T-cell (primary cell): ENCODE data around the gene HAPLN3. TPM values are rescaled to one million over a fixed set of nuclear protein-coding genes. Genes with fewer than 3 reads are reported as not detected.

Source experiments
- ATAC-seq, 4 experiments: fragments of 200-7000 bp in 3 of 4; fragments of 150-1000 bp in 1 of 4; cut with Tn5 transposase; replicated peaks in 1 of 4; 1 replicate in 3 of 4; 2 replicates in 1 of 4; pipeline ENCODE4 v1.10.0; 2021; ENCODE audit warnings: moderate library complexity in 3 of 4, mild to moderate bottlenecking in 2 of 4, moderate number of reproducible peaks in 1 of 4
- CTCF ChIA-PET, 2 donors: fragments of 300-600 bp; sonication (Branson Sonifier 250); formaldehyde crosslinking; loops; one replicate each; lab custom pipeline; 2022; ENCODE audit warnings: antibody characterized with exemption in 2 of 2; lab: Charles Lee
- POLR2A ChIA-PET, 2 donors: fragments of 300-600 bp; sonication (Branson Sonifier 250); formaldehyde crosslinking; loops; one replicate each; lab custom pipeline; 2022; ENCODE audit warnings: antibody characterized with exemption in 2 of 2; lab: Charles Lee
- DNase-seq, 35 experiments: peaks; one replicate each; pipeline versions ENCODE4 v3.0.0 to v3.0.0-alpha.2; 2013 to 2023
- H3K27ac ChIP-seq: one replicate; pipeline ENCODE4 v1.5.1; 2013; ENCODE audit warnings: low read length
- H3K27me3 ChIP-seq, 2 experiments: replicated peaks in 1 of 2; 1 replicate in 1 of 2; 2 replicates in 1 of 2; pipeline versions ENCODE4 v1.6.1 to v1.7.0; 2013; ENCODE audit warnings: low read length in 1 of 2, mixed read lengths in 1 of 2; ENCODE audit not compliant: control insufficient read depth in 2 of 2, insufficient read depth in 2 of 2; ENCODE audit errors: extremely low read depth in 1 of 2
- H3K36me3 ChIP-seq, 2 donors: 1 replicate in 1 of 2; 2 replicates in 1 of 2; pipeline versions ENCODE4 v1.6.1 to v1.7.0; 2013; ENCODE audit warnings: low read length in 1 of 2; ENCODE audit not compliant: control insufficient read depth in 2 of 2, insufficient read depth in 1 of 2; ENCODE audit errors: extremely low read depth in 1 of 2
- H3K4me1 ChIP-seq, 2 experiments: 1 replicate in 1 of 2; 2 replicates in 1 of 2; pipeline versions ENCODE4 v1.6.1 to v1.7.0; 2013; ENCODE audit warnings: low read length in 2 of 2, mixed read lengths in 1 of 2; ENCODE audit not compliant: insufficient read depth in 2 of 2, control insufficient read depth in 1 of 2; ENCODE audit errors: extremely low read depth in 1 of 2
- H3K4me3 ChIP-seq, 2 donors: 1 replicate in 1 of 2; 2 replicates in 1 of 2; pipeline versions ENCODE4 v1.5.1 to v1.7.0; 2013; ENCODE audit warnings: mild to moderate bottlenecking in 2 of 2, low read length in 1 of 2, moderate library complexity in 1 of 2; ENCODE audit not compliant: control insufficient read depth in 1 of 2; ENCODE audit errors: extremely low read depth in 1 of 2
- H3K9me3 ChIP-seq: 2 replicates; pipeline ENCODE4 v1.7.0; 2013
- H3K27ac Mint-ChIP-seq, 2 donors: one replicate each; pipeline ENCODE4 v1.8.0; 2020 to 2021; ENCODE audit warnings: mild to moderate bottlenecking in 2 of 2, mixed read lengths in 2 of 2
- H3K27me3 Mint-ChIP-seq, 2 donors: one replicate each; pipeline ENCODE4 v1.8.0; 2021 to 2022; ENCODE audit warnings: mixed read lengths in 2 of 2
- H3K36me3 Mint-ChIP-seq: one replicate; pipeline ENCODE4 v1.8.0; 2021; ENCODE audit warnings: mixed read lengths
- H3K4me1 Mint-ChIP-seq, 3 donors: one replicate each; pipeline ENCODE4 v1.8.0; 2020 to 2022; ENCODE audit warnings: mixed read lengths in 3 of 3, mild to moderate bottlenecking in 1 of 3
- H3K4me3 Mint-ChIP-seq, 3 donors: one replicate each; pipeline ENCODE4 v1.8.0; 2020 to 2022; ENCODE audit warnings: mild to moderate bottlenecking in 3 of 3, mixed read lengths in 3 of 3, moderate library complexity in 3 of 3
- H3K9me3 Mint-ChIP-seq, 3 donors: one replicate each; pipeline ENCODE4 v1.8.0; 2020 to 2022; ENCODE audit warnings: mixed read lengths in 3 of 3
- WGBS: methylation state at CpG from one replicate; pipeline ENCODE4 v1.1.5; 2013; ENCODE audit warnings: missing lambda C conversion rate; ENCODE audit not compliant: insufficient coverage; 5-methylcytosine and 5-hydroxymethylcytosine counted together
- total RNA-seq, 35 experiments: library from RNA in 6 of 35; stranded (reverse) in 6 of 35; fragments of 120-200 nt in 1 of 35; gene quantifications; one replicate each; pipeline versions ENCODE4 v1.2.1 to v1.2.4 and lab custom pipeline; 2013 to 2026

The HAPLN3 gene
- total RNA-seq, 5 donors from 2014 or later (not counting 1 experiment from before 2014, with no cell fraction given), result 86.2 to 187 (median 156) TPM

DNA sequence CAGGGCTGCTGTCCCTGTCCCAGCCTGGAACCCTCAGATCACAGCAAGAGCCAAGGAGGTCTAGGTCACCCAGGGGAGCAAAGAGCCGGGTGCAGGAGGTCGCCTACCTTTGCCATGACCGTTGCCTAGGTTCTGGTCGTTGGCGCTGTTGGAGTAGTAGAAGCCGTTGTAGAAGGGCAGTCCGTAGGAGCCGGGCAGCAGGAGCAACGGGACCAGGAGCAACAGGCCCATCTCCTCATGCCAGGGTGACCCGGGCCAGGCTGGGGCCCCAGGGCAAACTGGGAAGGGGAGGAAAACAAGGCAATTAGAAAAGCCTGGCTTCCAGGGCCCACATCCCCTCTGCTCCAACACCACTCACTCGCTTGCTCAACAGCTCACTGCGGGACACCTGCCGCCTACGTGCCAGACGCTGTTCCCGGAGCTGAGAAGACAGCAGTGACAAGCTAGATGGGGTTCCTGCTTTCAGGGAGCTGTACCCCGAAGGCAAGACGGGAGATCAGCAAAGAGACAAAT lies 8.2 kb downstream of the HAPLN3 start:
- Histone ChIP-seq H3K9me3 (no peaks in the 10 kb centered on the region), H3K4me1 (no peaks in the 10 kb centered on the region), H3K27ac (no peak overlapping the region), H3K4me3 (no peak overlapping the region), H3K27me3 (no peaks in the 10 kb centered on the region), H3K36me3 (peaks cover 2 to 18% of the 10 kb centered on the region in 2 donors)
- ATAC-seq (no peak), DNase-seq (no peak)
- Mint-ChIP-seq H3K4me1 (peaks cover 16 to 21% (median 18%) of the 10 kb centered on the region in 3 donors), H3K4me3 (no peak overlapping the region), H3K27ac (no peak overlapping the region), H3K36me3 (peaks cover 23% of the 10 kb centered on the region), H3K9me3 (no peaks in the 10 kb centered on the region), H3K27me3 (no peaks in the 10 kb centered on the region)
- WGBS, result 98% methylated on average over 14 of the region's 18 CpGs
- ChIA-PET POLR2A (interaction anchor here in 1 of 2 donors (0.5 to 1.0 kb wide), 2 partner anchors 8 to 68 kb away, joined by 3 read pairs; no protein-coding TSS in a partner anchor), CTCF (no interaction called here)

DNA sequence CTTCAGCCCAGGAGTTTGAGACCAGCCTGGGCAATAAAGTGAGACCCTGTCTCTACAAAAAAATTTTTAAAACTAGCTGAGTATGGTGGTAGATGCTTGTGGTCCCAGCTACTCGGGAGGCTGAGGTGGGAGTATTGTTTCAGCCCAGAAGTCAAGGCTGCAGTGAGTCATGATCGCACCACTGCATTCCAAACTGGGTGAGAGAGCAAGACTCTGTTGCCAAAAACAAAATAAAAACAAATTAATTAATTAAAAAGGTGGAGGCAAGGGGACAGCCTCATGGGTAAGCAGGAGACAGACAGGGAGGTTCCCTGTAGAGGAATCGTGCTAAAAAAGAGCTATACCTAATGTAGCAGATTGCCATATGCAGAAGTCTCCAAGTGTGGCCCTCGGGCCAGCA lies 12.6 kb downstream of the HAPLN3 start:
- Mint-ChIP-seq H3K27me3 (no peaks in the 10 kb centered on the region), H3K36me3 (peaks cover 46% of the 10 kb centered on the region), H3K27ac (no peak overlapping the region), H3K4me3 (no peak overlapping the region), H3K9me3 (no peaks in the 10 kb centered on the region), H3K4me1 (peaks cover 9 to 31% (median 13%) of the 10 kb centered on the region in 3 donors)
- no peaks in the 10 kb centered on the region for H3K27me3 ChIP-seq
- H3K4me1 ChIP-seq, result no peaks in the 10 kb centered on the region
- H3K36me3 ChIP-seq, result peaks cover 11 to 37% of the 10 kb centered on the region in 2 donors
- ATAC-seq, result no peak
- no peak for DNase-seq
- H3K4me3 ChIP-seq, result no peak overlapping the region
- POLR2A ChIA-PET, result interaction anchor here in 1 of 2 donors (0.6 kb wide), 1 partner anchor 156 kb away, joined by 3 read pairs; no protein-coding TSS in a partner anchor
- no peaks in the 10 kb centered on the region for H3K9me3 ChIP-seq
- 78% methylated on average over 1 of the region's 4 CpGs for WGBS
- CTCF ChIA-PET, result interaction anchor here in 1 of 2 donors (0.6 kb wide), 1 partner anchor 175 kb away, joined by 3 read pairs; no protein-coding TSS in a partner anchor
- H3K27ac ChIP-seq, result no peak overlapping the region

DNA sequence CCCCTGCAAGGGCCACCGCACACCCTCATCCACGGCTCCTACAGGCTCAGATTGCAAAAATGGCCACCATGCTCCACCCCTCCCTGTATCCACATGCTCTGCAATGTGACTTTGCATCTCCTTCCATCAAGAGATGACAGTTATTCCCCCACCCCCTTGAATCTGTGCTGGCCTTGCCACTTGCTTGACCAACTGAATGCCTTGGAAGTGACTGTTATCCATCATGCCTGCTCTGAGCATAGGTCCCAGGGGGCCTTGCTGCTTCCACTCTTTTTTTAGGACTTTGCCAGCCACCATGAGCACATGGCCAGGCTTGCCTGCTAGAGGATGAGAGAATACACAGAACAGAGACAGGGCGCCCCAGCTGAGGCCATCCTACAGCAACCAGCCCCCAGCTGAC lies 13.6 kb downstream of the HAPLN3 start:
- no peak for DNase-seq
- H3K27ac ChIP-seq, result no peak overlapping the region
- H3K4me1 ChIP-seq, result no peaks in the 10 kb centered on the region
- ATAC-seq, result no peak
- Mint-ChIP-seq H3K4me1 (peaks cover 9 to 36% (median 12%) of the 10 kb centered on the region in 3 donors), H3K9me3 (no peaks in the 10 kb centered on the region), H3K4me3 (no peak overlapping the region), H3K27me3 (no peaks in the 10 kb centered on the region), H3K27ac (no peak overlapping the region), H3K36me3 (peaks cover 48% of the 10 kb centered on the region)
- no peaks in the 10 kb centered on the region for H3K9me3 ChIP-seq
- POLR2A ChIA-PET, result no interaction called here
- 86% methylated on average over 2 of the region's 3 CpGs for WGBS
- no peaks in the 10 kb centered on the region for H3K27me3 ChIP-seq
- CTCF ChIA-PET, result interaction anchor here in 1 of 2 donors (0.6 kb wide), 1 partner anchor 323 kb away, joined by 4 read pairs; no protein-coding TSS in a partner anchor
- H3K36me3 ChIP-seq, result peaks cover 11 to 47% of the 10 kb centered on the region in 2 donors
- no peak overlapping the region for H3K4me3 ChIP-seq

DNA sequence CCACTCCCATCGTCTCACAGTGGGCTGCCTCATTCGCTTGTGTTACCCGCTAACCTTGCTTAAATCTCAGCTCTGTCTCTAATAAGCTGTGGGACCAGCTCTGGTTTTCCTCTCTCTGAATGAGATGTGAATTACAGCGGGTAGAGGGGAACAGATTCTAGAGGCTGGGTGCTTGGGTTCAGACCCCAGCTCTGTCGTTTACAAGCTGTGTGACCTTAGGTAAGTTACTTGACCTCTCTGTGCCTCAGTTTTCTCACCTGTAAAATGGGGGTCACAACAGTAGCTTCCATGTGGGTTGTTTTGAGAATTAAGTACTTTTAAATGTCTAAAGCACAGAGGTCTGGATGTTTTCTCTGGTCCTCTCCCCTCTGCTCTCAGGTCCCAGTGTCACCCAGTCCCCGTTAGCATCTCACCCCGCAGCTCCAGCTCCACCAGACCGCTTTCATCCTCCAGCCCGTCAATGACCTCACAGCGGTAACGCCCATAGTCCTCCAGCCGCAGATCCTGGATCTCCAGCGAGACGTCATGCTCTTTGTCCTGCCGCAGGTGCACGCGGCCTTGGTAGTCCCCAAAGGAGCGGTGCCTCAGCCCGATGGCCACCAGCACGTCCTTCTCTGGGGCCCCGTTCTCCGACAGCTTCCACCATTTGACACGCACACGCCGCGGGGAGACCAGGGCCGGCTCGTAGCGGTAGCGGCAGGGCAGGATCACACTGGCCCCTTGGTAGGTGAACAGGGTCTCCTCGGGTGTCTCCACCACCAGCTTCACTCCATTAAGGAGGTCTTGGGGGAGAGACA lies 14.2 kb downstream of the HAPLN3 start:
- Mint-ChIP-seq H3K4me3 (no peak overlapping the region), H3K36me3 (peaks cover 53% of the 10 kb centered on the region)
- H3K36me3 ChIP-seq, result peaks cover 11 to 53% of the 10 kb centered on the region in 2 donors

DNA sequence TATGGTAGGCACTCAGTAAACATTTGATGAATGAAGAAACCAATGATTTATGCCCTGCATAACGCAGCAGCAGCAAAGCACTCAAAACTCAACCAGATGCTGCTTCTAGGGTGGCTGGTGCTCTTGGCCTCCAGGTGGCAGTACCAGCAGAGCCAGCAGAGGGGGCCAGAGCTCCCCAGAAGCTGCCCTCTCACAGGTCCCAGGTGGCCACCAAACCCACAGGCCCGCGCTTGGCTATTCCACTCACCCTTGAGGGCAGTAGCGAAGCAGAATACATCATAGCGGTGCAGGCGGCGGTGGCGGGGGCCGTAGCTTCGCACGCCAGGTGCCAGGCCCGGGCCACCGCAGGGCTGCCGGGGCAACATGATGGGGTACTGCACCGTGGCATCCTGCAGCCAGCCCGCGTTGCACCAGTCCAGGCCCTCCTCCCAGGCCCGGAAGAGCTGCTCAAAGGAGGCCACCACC lies 16.6 kb downstream of the HAPLN3 start:
- no peak overlapping the region for H3K27ac Mint-ChIP-seq
- peak in 17 of 35 experiments; percentile 11 to 42 (median 26) for DNase-seq
- H3K27me3 Mint-ChIP-seq, result no peaks in the 10 kb centered on the region
- H3K4me1 ChIP-seq, result no peaks in the 10 kb centered on the region
- CTCF ChIA-PET, result interaction anchor here in 1 of 2 donors (1.2 kb wide), 1 partner anchor 299 kb away, joined by 4 read pairs; no protein-coding TSS in a partner anchor
- 85% methylated on average over 18 of the region's 18 CpGs for WGBS
- H3K36me3 Mint-ChIP-seq, result peaks cover 51% of the 10 kb centered on the region
- no peaks in the 10 kb centered on the region for H3K9me3 ChIP-seq
- peaks cover 5 to 28% (median 8%) of the 10 kb centered on the region in 3 donors for H3K4me1 Mint-ChIP-seq
- peak; percentile 31 to 61 (median 58) for ATAC-seq
- H3K4me3 Mint-ChIP-seq, result no peak overlapping the region
- H3K27me3 ChIP-seq, result peaks cover 0 to 2% of the 10 kb centered on the region in 2 experiments
- H3K9me3 Mint-ChIP-seq, result no peaks in the 10 kb centered on the region
- no peak overlapping the region for H3K4me3 ChIP-seq
- peaks cover 11 to 47% of the 10 kb centered on the region in 2 donors for H3K36me3 ChIP-seq
- no peak overlapping the region for H3K27ac ChIP-seq
- POLR2A ChIA-PET, result interaction anchor here in 1 of 2 donors (0.6 kb wide), 1 partner anchor 9 kb away, joined by 3 read pairs; no protein-coding TSS in a partner anchor

More for the DNA sequence above, 14.2 kb downstream of the HAPLN3 start:
- Histone ChIP-seq H3K4me3 (no peak overlapping the region), H3K27ac (no peak overlapping the region), H3K9me3 (no peaks in the 10 kb centered on the region), H3K27me3 (no peaks in the 10 kb centered on the region), H3K4me1 (no peaks in the 10 kb centered on the region)
- Mint-ChIP-seq H3K9me3 (no peaks in the 10 kb centered on the region), H3K27ac (no peak overlapping the region), H3K4me1 (peaks cover 9 to 40% (median 12%) of the 10 kb centered on the region in 3 donors), H3K27me3 (no peaks in the 10 kb centered on the region)
- ChIA-PET CTCF (no interaction called here), POLR2A (no interaction called here)
- ATAC-seq, result no peak
- WGBS, result 96% methylated on average over 21 of the region's 31 CpGs
- DNase-seq, result no peak

DNA sequence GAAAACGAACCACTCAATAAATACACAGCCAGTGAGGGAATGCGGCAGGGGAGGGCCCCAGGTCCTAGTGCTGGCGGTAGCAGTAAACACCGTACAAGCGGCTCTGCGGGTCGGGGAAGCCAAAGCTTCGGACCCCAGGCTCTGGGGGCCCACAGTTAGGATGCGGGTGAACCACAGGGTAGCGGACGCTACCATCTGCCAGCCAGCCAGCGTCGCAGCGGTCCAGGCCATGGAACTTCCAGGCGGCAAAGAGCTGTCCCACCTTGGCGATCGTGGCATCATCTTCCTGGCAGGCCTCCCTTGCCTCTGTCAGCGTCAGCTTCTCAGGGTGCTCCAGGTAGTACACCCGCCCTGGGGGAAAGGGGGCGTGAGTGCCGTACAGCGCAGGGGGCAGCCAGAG lies 17.4 kb downstream of the HAPLN3 start:
- H3K27ac Mint-ChIP-seq, result no peak overlapping the region
- H3K4me1 Mint-ChIP-seq, result peaks cover 4 to 25% (median 5%) of the 10 kb centered on the region in 3 donors
- no peaks in the 10 kb centered on the region for H3K27me3 Mint-ChIP-seq
- H3K36me3 ChIP-seq, result peaks cover 11 to 45% of the 10 kb centered on the region in 2 donors
- peaks cover 0 to 6% of the 10 kb centered on the region in 2 experiments for H3K27me3 ChIP-seq
- ChIA-PET CTCF (interaction anchor here in 1 of 2 donors (1.2 kb wide), 1 partner anchor 300 kb away, joined by 4 read pairs; no protein-coding TSS in a partner anchor), POLR2A (no interaction called here)
- 94% methylated on average over 17 of the region's 22 CpGs for WGBS
- DNase-seq (no peak), ATAC-seq (no peak)
- no peaks in the 10 kb centered on the region for H3K9me3 ChIP-seq
- no peak overlapping the region for H3K4me3 ChIP-seq
- H3K36me3 Mint-ChIP-seq, result peaks cover 47% of the 10 kb centered on the region
- H3K27ac ChIP-seq, result no peak overlapping the region
- no peaks in the 10 kb centered on the region for H3K4me1 ChIP-seq
- H3K4me3 Mint-ChIP-seq, result no peak overlapping the region
- no peaks in the 10 kb centered on the region for H3K9me3 Mint-ChIP-seq
